DND-41 (cell line): ENCODE results near the gene NOP16.

Experiments used
- CTCF ChIP-seq: IDR thresholded peaks from 2 replicates; pipeline ENCODE4 v1.5.1; 2012; ENCODE audit warnings: borderline replicate concordance, low read length, moderate library complexity, mild to moderate bottlenecking; ENCODE audit not compliant: poor library complexity, severe bottlenecking; ENCODE audit errors: extremely low read depth
- EZH2 ChIP-seq: IDR thresholded peaks from 3 replicates; pipeline ENCODE4 v1.6.1; 2012; ENCODE audit warnings: borderline replicate concordance, low read depth, mild to moderate bottlenecking, moderate library complexity, low read length, inconsistent platforms; ENCODE audit not compliant: severe bottlenecking

GRCh38 chr5:176381423-176381822, 7.0 kb downstream of the NOP16 start:
- TF ChIP-seq CTCF = no peak
- TF ChIP-seq EZH2 = no peak
